Stimulated activated CD8-positive, alpha-beta memory T cell treated with anti-CD3 and anti-CD28 coated beads, Interleukin-15, amount 100 ng/mL, for 1 hour (primary cell): ENCODE results near the gene WDR13.
"Not testable (repeated sequence)": the region's sequence is repeated elsewhere in the genome, so short reads cannot be mapped to it uniquely, and the experiment has no call there.

Experiments used
- DNase-seq: peaks from one replicate; pipeline ENCODE4 v3.0.0-alpha.2; 2020; ENCODE audit warnings: low read depth

The WDR13 gene

GRCh38 chrX:48595929-48596328 lies 1.4 kb upstream of the WDR13 start:
- no peak for DNase-seq

DNA sequence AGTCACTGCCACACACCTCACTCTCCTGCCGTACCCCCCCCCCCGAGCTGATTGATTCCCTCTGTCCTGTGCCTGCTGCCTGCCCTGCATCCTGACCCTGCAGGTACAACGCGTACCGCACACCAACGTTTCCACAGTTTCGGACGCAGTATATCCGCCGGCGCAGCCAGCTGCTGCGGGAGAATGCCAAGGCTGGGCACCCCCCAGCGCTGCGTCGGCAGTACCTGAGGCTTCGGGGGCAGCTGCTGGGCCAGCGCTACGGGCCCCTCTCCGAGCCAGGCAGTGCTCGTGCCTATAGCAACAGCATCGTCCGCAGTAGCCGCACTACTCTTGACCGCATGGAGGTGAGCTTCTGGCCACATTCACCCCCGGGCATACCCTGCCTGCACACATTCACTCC lies 1.3 kb downstream of the WDR13 start:
- DNase-seq: no peak

DNA sequence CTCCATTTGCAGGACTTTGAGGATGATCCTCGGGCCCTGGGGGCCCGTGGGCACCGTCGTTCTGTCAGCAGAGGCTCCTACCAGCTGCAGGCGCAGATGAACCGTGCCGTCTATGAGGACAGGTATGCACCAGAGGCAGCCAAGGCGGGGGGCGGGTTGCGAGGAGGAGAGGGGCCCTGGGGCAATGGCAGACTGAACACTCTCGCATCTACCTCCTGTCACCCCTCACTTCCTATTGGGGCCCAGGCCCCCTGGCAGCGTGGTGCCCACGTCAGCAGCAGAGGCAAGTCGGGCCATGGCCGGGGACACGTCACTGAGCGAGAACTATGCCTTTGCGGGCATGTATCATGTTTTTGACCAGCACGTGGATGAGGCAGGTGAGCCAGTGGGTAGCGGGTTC lies 2.0 kb downstream of the WDR13 start:
- no peak for DNase-seq

DNA sequence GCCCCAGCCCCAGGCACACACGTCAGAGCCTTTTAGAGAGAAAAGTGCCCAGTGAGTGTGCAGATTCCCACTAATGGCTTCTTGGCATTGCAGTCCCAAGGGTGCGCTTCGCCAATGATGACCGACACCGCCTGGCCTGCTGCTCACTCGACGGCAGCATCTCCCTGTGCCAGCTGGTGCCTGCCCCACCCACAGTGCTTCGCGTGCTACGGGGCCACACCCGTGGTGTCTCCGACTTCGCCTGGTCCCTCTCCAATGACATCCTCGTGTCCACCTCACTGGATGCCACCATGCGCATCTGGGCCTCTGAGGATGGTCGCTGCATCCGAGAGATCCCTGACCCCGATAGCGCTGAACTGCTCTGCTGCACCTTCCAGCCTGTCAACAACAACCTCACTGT lies 2.9 kb downstream of the WDR13 start:
- no peak for DNase-seq

DNA sequence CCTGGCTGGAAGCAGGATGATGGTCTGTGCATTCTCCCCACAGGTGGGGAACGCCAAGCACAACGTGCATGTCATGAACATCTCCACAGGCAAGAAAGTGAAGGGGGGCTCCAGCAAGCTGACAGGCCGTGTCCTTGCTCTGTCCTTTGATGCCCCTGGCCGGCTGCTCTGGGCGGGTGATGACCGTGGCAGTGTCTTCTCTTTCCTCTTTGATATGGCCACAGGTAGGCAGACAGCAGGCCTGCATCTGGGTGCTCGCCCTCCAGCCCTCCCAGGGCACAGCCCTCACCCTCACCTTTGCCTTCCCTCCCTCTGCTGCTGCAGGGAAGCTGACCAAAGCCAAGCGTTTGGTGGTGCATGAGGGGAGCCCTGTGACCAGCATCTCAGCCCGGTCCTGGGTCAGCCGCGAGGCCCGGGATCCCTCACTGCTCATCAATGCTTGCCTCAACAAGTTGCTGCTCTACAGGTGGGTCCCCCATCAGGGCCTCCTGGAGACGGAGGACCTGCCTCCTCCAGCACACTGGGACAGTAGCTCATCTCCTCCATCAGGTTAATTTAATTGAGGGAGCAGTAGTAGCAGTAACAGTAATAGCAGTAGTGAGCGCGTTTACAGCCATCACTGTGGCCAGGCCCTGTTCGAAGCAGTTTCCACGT lies 4.6 kb downstream of the WDR13 start:
- DNase-seq: no peak

DNA sequence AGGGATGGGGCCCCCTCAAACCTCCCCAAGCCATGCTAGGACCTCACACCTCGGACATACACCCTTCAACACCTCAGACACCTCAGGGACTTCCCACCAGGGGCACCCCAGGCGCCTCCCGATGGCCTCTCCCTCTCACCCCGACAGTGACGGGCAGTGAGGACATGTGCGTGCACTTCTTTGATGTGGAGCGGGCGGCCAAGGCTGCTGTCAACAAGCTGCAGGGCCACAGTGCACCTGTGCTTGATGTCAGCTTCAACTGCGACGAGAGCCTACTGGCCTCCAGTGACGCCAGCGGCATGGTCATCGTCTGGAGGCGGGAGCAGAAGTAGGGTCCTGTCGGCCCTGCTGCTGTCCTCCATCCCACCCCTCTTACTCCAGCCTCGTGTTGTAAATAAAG lies 7.4 kb downstream of the WDR13 start:
- no peak for DNase-seq

DNA sequence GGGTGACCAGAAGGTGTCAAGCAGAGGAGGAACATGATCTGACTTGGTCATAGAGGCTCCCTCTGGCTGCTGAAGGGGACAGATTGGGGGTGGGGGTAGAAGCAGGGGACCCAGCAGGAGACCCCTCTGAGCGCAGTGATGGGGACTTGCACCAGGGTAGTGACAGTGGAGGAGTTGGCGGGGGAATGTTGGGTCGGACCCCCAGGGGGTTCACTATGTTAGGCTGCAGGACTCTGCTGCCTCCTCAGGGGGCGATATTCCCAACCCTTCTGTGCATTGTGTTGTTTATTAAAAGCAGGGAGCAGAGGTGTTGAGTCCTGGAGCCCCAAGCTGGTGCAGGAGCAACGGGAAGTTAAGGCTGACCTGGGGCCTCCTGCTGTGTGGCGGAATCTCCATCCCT lies 8.8 kb downstream of the WDR13 start:
- no peak for DNase-seq

- no peak for DNase-seq
Measured at GRCh38 chrX:48611703-48612102, 14.4 kb downstream of the WDR13 start.

- no peak for DNase-seq
Measured at GRCh38 chrX:48613502-48614160, 16.3 kb downstream of the WDR13 start.

GRCh38 chrX:48616576-48616975 lies 19.3 kb downstream of the WDR13 start:
- no peak for DNase-seq

DNA sequence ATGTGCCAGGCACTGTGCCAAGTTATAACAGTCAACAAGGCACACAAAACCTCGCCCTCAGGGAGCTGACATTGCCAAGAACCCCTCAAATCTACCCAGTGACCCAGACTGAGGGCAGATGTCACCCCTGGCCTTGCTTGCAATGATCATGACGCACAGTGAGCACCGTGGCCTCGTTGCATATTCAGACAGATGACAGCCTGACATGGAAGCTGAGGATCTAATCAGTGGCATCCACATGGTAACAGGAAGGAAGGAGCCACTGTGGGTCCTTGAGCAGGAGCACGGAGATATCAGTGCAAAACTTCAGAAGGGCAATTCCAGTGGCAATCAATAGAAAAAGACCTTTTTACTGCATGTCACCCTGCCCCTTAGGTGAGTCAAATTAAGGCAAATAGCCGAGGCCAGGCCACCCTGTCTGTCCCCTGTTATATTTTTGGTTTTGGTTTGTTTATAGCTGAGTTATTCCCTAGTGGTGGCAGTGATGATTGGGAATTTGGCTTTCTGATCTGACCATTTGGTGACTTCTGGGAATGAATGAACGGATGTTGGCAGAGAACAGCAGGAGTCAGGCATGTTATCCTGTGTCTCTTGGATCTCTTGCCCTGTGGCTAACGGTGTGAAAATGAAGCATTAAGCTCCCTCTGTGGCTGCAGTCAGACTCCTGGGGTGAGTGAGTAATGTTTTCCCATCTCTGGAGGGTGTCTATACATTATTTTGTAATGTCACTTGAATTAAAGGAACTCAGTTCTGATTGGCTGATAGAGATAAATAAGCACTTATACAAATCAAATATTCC lies 20.4 kb downstream of the WDR13 start:
- DNase-seq: no peak

GRCh38 chrX:48626401-48627298 lies 29.4 kb downstream of the WDR13 start:
- DNase-seq: no peak

GRCh38 chrX:48631376-48632090 lies 34.2 kb downstream of the WDR13 start:
- DNase-seq: peak; percentile 27

DNA sequence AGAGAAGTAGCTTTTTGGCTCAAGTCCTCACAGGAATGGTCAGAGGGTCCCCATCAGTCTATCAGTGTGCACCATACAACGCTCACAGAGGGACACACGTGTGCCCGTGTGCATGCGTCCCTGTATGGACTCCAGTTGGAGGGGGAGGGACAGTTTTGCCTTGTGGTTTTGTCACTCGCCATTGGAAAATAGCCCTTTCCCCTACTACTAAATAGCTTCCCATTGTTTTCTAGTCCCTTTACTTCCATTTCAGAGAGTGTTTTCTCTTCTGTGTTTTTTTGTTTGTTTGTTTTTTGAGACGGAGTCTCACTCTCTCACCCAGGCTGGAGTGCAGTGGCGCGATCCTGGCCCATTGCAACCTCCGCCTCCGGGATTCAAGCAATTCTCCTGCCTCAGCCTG lies 34.9 kb downstream of the WDR13 start:
- DNase-seq: no peak

GRCh38 chrX:48636301-48636700 lies 39.0 kb downstream of the WDR13 start:
- DNase-seq: no peak

DNA sequence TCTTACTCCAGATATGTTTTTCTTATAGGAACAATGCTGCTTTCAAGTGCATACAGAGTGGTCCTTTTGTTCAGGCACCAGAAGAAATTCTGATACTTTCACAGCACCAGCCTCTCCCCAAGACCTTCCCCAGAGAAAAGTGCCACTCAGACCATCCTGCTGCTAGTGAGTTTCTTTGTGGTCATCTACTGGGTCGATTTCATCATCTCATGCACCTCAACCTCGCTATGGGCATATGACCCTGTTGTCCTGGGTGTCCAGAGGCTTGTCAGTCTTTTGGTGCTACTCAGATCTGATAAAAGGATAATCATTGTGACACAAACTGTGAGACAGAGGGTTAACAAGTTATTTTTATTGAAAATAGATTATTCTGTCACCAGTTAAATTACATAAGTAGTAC lies 39.5 kb downstream of the WDR13 start:
- no peak for DNase-seq

DNA sequence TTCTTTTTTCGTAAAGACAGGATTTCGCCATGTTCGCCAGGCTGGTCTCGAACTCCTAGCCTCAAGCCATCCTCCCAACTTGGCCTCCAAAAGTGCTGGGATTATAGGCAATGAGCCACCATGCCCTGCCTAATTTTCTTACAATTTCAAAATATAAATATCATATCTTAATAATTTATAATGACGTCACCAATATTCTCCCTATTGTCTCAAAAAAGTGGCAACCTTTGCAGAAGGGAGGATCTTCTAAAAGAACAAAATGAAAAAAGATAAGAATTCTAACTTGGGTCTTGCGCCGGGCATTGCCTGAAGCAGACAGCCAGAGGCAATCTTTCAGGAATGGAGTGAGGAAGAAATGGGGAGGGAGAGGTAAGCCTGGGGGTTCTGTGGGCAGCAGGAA lies 48.4 kb downstream of the WDR13 start:
- no peak for DNase-seq

DNA sequence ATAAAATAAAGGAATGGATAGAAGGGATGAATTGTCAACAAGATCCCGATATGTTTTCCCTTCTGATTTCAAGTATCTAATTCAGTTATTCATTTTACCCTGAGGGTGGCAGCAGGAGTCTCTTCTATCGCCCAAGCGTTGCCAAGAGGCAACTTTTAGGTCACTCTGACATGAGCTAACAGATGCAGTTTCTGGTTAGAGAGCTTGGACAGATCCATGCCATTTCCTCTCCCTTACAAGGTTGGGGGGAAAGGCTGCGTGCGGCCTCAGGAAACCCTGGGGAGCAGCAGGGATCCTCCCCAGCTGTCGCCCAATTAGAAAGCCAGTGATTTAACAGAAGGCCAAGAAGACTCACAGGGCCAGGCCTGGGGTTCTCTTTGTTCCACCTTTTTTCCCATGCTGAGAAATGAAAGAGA lies 51.1 kb downstream of the WDR13 start:
- no peak for DNase-seq

DNA sequence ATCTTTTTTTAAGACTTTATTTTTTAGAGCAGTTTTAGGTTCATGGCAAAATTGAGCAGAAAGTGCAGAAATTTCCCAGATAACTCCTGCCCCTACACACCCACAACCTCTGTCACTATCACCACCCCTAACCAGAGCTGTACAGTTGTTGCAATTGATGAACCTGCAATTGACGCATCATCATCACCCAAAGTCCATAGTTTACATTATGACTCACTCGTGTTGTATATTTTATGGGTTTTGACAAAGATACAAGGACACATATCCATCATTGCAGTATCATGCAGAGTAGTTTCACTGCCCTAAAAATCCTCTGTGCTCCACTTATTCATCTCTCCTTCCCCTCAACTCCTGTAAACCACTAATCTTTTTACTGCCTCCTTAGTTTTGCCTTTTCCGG lies 51.8 kb downstream of the WDR13 start:
- no peak for DNase-seq

DNA sequence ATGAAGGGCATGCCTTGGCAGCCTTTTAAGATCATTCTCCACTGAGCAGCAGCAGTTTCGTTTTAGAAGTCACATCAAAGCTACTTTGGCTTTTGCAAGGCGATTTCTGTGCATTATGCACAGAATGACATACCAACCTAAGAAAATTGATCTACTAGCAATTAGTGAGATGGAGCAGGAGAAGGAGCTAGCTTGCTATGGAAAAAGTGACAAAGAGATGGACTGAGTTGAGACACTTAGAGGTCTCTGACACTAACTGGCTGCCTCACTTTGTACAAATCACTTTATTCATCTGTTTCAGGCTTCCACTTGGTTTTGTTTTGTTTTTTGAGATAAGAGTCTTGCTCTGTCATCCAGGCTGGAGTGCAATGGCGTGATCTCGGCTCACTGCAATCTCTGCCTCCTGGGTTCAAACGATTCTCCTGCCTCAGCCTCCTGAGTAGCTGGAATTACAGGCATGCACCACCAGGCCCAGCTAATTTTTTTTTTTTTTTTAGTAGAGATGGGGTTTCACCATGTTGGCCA lies 54.8 kb downstream of the WDR13 start:
- not testable (repeated sequence) for DNase-seq

- not testable (repeated sequence) for DNase-seq
Measured at GRCh38 chrX:48654746-48655145, 57.5 kb downstream of the WDR13 start.
